IMR-90 (cell line): Measurements from ENCODE around the gene INPP5D.

Experiments
- BHLHE40 ChIP-seq: fragments of 150-350 bp; IDR thresholded peaks from 2 replicates; pipeline ENCODE4 v1.6.1; 2016; ENCODE audit warnings: mild to moderate bottlenecking, low read depth, low read length
- CEBPB ChIP-seq: IDR thresholded peaks from 2 replicates; pipeline ENCODE4 v1.6.1; 2012; ENCODE audit warnings: low read depth, low read length, improper control_type of control experiment
- CTCF ChIP-seq: conservative IDR thresholded peaks from 2 replicates; pipeline ENCODE4 v1.5.1; 2012; ENCODE audit warnings: mild to moderate bottlenecking, low read depth, low read length, improper control_type of control experiment
- ELK1 ChIP-seq: fragments of 150-350 bp; IDR thresholded peaks from 2 replicates; pipeline ENCODE4 v1.6.1; 2016; ENCODE audit warnings: low read depth, mild to moderate bottlenecking, low read length, moderate library complexity, borderline replicate concordance
- FOS ChIP-seq: fragments of 150-350 bp; IDR thresholded peaks from 2 replicates; pipeline ENCODE4 v1.6.1; 2016; ENCODE audit warnings: low read depth, low read length
- MAFK ChIP-seq: IDR thresholded peaks from 2 replicates; pipeline ENCODE4 v1.6.1; 2012; ENCODE audit warnings: low read depth, low read length, improper control_type of control experiment
- MXI1 ChIP-seq: IDR thresholded peaks from 2 replicates; pipeline ENCODE4 v1.6.1; 2012; ENCODE audit warnings: low read depth, mild to moderate bottlenecking, low read length, moderate library complexity, borderline replicate concordance
- NFE2L2 ChIP-seq: fragments of 150-350 bp; IDR thresholded peaks from 2 replicates; pipeline ENCODE4 v1.6.1; 2016; ENCODE audit warnings: low read depth, mild to moderate bottlenecking, low read length
- POLR2A ChIP-seq: IDR thresholded peaks from 2 replicates; pipeline ENCODE4 v1.6.1; 2012; ENCODE audit warnings: mild to moderate bottlenecking, low read depth, low read length
- RAD21 ChIP-seq: IDR thresholded peaks from 2 replicates; pipeline ENCODE4 v1.6.1; 2012; ENCODE audit warnings: low read length, improper control_type of control experiment
- RCOR1 ChIP-seq: IDR thresholded peaks from 2 replicates; pipeline ENCODE4 v1.6.1; 2012; ENCODE audit warnings: mild to moderate bottlenecking, low read length, improper control_type of control experiment; ENCODE audit not compliant: insufficient replicate concordance
- RFX5 ChIP-seq: IDR thresholded peaks from 2 replicates; pipeline ENCODE4 v1.8.0; 2012; ENCODE audit warnings: low read depth, mild to moderate bottlenecking, low read length, moderate library complexity
- SMC3 ChIP-seq: fragments of 150-350 bp; IDR thresholded peaks from 2 replicates; pipeline ENCODE4 v1.6.1; 2016; ENCODE audit warnings: low read depth, mild to moderate bottlenecking, antibody characterized with exemption, low read length, moderate library complexity
- USF2 ChIP-seq: fragments of 150-350 bp; IDR thresholded peaks from 2 replicates; pipeline ENCODE4 v1.6.1; 2017; ENCODE audit warnings: mild to moderate bottlenecking, antibody characterized with exemption, low read length, low read depth

- no peak for TF ChIP-seq RAD21
- TF ChIP-seq SMC3 = no peak
- no peak for TF ChIP-seq CEBPB
- no peak for TF ChIP-seq POLR2A
- TF ChIP-seq BHLHE40 = no peak
- no peak for TF ChIP-seq CTCF
- TF ChIP-seq FOS = no peak
- TF ChIP-seq MXI1 = no peak
- TF ChIP-seq RFX5 = no peak
- TF ChIP-seq ELK1 = no peak
- TF ChIP-seq MAFK = no peak
- no peak for TF ChIP-seq RCOR1
- no peak for TF ChIP-seq USF2
- TF ChIP-seq NFE2L2 = no peak
Measured at GRCh38 chr2:233075966-233076339, 15.8 kb downstream of the INPP5D start.
